GM12873 (cell line): ENCODE results near the gene USP14.

Experiments
- CTCF ChIP-seq: IDR thresholded peaks from 2 replicates; pipeline ENCODE4 v1.5.1; 2012; ENCODE audit warnings: low read depth, mild to moderate bottlenecking, moderate library complexity, low read length, control low read depth; ENCODE audit not compliant: insufficient read depth; ENCODE audit errors: missing control alignments

The USP14 gene

GRCh38 chr18:228586-228985 is 70.2 kb downstream of the USP14 start:
- TF ChIP-seq CTCF, result no peak

GRCh38 chr18:231563-231962 is 73.2 kb downstream of the USP14 start:
- no peak for TF ChIP-seq CTCF

GRCh38 chr18:240175-240574 is 81.8 kb downstream of the USP14 start:
- no peak for TF ChIP-seq CTCF

- TF ChIP-seq CTCF, result no peak
Measured at GRCh38 chr18:245282-245847, 87.0 kb downstream of the USP14 start.

GRCh38 chr18:248053-248452 is 89.7 kb downstream of the USP14 start:
- no peak for TF ChIP-seq CTCF

GRCh38 chr18:250685-251084 is 92.3 kb downstream of the USP14 start:
- TF ChIP-seq CTCF, result no peak

- TF ChIP-seq CTCF, result no peak
Measured at GRCh38 chr18:251572-251971, 93.2 kb downstream of the USP14 start.
